CD4-positive, alpha-beta T cell treated with Interleukin-17A for 4 hours (primary cell): Measurements from ENCODE around the gene PHF21B.
"Not testable (repeated sequence)": the region's sequence is repeated elsewhere in the genome, so short reads cannot be mapped to it uniquely, and the experiment has no call there.

Experiments
- DNase-seq: peaks from one replicate; pipeline ENCODE4 v3.0.0-alpha.2; 2020; ENCODE audit warnings: mixed read lengths

PHF21B gene

GRCh38 chr22:44862981-44863860 lies 146.6 kb downstream of the PHF21B start:
- no peak for DNase-seq

GRCh38 chr22:44862281-44862680 lies 147.5 kb downstream of the PHF21B start:
- no peak for DNase-seq

- DNase-seq = no peak
These were observed 148.6 kb downstream of the PHF21B start for GRCh38 chr22:44861245-44861644.

GRCh38 chr22:44860311-44860710 lies 149.5 kb downstream of the PHF21B start:
- no peak for DNase-seq

- DNase-seq = no peak
These were observed 150.2 kb downstream of the PHF21B start for GRCh38 chr22:44859641-44860040.

- not testable (repeated sequence) for DNase-seq
These were observed 151.0 kb downstream of the PHF21B start for GRCh38 chr22:44858819-44859218.

- DNase-seq = no peak
These were observed 153.9 kb downstream of the PHF21B start for GRCh38 chr22:44855855-44856254.

GRCh38 chr22:44854641-44855040 lies 155.2 kb downstream of the PHF21B start:
- DNase-seq = not testable (repeated sequence)

- no peak for DNase-seq
These were observed 158.9 kb downstream of the PHF21B start for GRCh38 chr22:44850946-44851345.

GRCh38 chr22:44848791-44849420 lies 160.9 kb downstream of the PHF21B start:
- no peak for DNase-seq

GRCh38 chr22:44848296-44848741 lies 161.5 kb downstream of the PHF21B start:
- no peak for DNase-seq

- DNase-seq = no peak
These were observed 161.9 kb downstream of the PHF21B start for GRCh38 chr22:44847892-44848291.

- no peak for DNase-seq
These were observed 162.4 kb downstream of the PHF21B start for GRCh38 chr22:44847380-44847779.

- no peak for DNase-seq
These were observed 163.0 kb downstream of the PHF21B start for GRCh38 chr22:44846726-44847275.

GRCh38 chr22:44845796-44846720 lies 163.7 kb downstream of the PHF21B start:
- DNase-seq = no peak

GRCh38 chr22:44845191-44845590 lies 164.6 kb downstream of the PHF21B start:
- DNase-seq = no peak

GRCh38 chr22:44842417-44842816 lies 167.4 kb downstream of the PHF21B start:
- DNase-seq = no peak

GRCh38 chr22:44840611-44841322 lies 169.0 kb downstream of the PHF21B start:
- no peak for DNase-seq

- DNase-seq = no peak
These were observed 170.1 kb downstream of the PHF21B start for GRCh38 chr22:44839721-44840120.

- no peak for DNase-seq
These were observed 170.7 kb downstream of the PHF21B start for GRCh38 chr22:44839061-44839460.

GRCh38 chr22:44838316-44839016 lies 171.3 kb downstream of the PHF21B start:
- no peak for DNase-seq
